HG03342 (cell line): ENCODE results near the gene GFY.
A peak's percentile ranks its signal among the peaks of the same experiment; 100 is the strongest.
"Not testable (repeated sequence)": the region's sequence is repeated elsewhere in the genome, so short reads cannot be mapped to it uniquely, and the experiment has no call there.

Experiments used
- ATAC-seq: cut with Tn5 transposase; IDR thresholded peaks from one replicate; pipeline ENCODE4 v1.9.1; 2021; ENCODE audit warnings: mild to moderate bottlenecking, moderate library complexity; ENCODE audit not compliant: unreplicated experiment

Gene GFY

DNA sequence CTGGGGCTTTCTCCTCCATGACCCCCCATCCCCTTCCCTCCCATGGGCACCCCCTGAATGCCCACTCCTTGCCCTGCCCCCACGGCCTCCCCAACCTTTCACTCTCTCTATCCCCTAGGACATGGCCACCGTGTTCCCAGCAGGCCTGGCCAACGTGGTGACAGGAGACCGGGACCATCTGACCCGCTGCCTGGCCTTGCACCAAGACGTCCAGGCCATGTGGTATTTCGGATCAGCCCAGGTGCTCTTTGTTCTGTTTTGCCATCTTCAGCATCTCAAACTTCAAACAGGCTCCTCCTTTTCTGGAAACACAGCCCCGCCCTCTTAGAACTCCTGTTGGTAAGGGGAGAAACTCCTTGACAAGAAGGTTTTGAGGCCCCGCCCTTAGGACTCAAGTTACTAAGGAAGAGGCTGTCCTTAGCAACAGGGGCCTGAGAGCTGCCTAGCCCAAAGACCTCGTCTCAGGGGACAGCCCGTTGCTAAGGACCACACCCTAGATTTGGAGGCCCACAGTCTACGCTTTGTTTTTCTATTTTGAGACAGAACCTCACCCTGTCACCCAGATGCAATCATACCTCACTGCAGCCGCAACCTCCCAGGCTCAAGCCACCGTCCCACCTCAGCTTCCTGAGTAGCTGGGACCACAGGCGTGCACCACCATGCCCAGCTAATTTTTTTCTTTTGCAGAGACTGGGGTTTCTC is 43.7 kb downstream of the GFY start:
- peak; percentile 58 for ATAC-seq

DNA sequence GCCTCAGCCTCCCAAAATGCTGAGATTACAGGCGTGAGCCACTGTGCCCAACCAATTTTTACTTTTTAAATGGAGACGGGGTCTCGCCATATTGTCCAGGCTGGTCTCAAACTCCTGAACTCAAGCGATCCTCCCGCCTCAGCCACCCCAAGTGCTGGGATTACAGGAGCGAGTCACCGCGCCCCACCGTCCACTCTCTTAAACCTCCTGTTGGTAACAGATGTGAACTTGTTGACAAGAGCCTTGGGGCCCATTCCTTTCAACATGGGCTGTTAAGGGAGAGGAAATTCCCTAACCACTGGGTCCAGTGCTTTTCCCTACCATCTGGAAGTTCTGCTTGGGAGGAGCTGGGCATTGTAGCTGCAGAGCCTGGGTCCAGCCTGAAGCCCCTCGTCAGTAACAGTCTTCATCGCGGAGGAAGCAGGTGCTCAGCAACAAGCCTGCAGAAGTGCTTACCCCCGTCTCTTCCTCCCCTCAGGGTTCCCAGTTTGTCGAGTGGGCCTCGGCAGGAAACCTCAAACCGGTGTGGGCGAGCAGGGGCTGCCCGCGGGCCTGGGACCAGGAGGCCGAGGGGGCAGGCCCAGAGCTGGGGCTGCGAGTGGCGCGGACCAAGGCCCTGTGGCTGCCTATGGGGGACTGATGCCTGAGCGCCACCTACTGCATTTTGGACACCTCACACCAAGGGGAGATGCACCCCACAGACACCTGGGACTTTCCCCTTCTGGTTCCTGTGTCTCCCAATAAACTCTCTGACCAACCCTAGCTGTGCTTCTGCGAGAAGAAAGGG is 44.8 kb downstream of the GFY start:
- peak; percentile 38 for ATAC-seq

DNA sequence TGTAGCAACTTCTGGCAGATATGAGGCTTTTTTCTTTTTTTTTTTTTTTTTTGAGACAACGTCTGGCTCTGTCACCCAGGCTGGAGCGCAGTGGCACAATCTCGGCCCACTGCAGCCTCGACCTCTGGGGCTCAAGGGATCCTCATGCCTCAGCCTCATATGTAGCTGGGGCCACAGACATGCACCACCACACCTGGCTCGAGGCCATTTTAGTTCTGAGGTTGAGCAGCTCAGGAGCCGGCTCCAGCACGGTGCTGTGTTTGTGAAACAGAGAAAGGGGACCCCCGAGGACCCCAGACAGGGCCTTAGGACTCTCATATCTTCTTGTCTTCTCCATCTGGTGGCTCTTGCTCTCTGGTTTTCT is 45.4 kb downstream of the GFY start:
- ATAC-seq: no peak

DNA sequence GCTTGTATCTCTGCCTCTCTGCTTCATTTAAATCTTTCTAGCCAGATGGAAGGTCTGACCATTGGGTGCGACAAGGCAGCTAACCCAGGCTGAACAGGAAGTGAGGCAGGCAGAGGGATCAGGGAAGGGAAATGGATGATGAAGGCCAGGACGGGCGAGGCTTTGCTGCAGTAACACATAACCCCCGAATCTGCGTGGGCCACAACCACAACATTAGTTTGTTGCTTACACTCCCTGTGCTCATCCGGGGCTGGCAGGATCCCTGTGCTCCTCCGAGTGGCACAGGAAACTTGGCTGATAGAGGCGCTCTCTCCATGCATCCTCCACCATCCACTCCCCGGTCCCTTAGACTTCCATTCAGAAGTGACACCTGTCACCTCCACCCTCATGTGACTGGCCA is 47.7 kb downstream of the GFY start:
- no peak for ATAC-seq

DNA sequence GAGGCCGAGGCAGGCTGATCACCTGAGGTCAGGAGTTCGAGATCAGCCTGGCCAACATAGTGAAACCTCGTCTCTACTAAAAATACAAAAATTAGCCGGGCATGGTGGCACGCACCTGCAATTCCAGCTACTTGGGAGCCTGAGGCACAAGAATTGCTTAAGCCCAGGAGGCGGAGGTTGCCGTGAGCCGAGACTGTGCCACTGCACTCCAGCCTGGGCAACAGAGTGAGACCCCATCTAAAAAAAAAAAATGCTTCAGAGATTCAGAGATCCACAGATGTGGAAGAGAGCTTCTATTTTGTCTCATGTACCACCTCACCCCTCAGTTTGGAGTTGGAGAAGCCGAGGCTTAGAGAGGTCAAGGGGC is 48.3 kb downstream of the GFY start:
- not testable (repeated sequence) for ATAC-seq

DNA sequence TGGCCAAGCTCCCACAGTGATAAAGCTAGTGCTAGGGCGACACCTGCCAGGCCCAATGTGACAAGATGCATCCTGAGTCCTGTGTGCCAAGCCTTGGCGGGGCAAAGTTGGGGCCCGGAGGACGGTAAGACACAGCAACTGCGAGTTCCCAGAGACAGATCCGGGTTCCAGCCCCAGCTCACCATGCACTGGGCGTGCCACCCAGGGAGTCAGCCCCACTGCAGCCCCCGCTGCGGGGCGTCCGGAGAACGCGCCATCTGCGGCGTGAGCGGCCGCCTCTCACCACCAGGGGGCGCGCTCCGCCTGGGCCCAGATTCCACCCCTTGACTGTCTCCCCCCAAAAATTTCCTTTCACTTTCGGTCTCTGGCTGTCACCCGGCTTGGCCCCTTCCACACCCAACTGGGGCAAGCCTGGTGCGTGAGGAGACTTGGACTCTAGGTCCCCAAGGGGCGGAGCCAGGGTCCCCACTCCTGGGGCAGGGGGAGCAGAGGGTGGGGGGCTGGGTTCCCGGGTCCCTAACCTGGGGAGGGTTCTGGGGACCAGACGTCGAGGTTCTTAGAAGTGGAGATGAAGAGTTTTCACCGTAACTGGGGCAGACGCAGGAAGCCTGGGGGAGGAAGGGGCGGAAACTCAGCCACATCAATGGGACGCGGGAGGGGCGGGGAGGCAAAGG is 48.8 kb downstream of the GFY start, which contains the start of gene FLT3LG:
TSS of gene FLT3LG (plus strand) at position 348 of the 674 bp plus-strand sequence. CDS start 425 bp downstream, outside the sequence.
- peak; percentile 55 for ATAC-seq

DNA sequence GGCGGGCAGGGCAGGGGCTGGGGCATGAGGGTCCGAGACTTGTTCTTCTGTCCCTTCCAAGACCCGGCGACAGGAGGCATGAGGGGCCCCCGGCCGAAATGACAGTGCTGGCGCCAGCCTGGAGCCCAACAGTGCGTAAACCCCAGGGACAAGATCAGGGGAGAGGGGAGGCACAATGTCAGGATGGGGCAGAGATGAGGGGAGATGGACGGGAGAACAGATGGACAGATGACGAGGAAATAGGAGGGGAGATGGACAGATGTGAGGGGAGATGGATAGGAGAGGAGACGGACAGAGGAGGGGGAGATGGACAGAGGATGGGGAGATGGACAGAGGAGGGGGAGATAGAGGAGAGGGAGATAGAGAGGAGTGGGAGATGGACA is 49.3 kb downstream of the GFY start:
- no peak for ATAC-seq

DNA sequence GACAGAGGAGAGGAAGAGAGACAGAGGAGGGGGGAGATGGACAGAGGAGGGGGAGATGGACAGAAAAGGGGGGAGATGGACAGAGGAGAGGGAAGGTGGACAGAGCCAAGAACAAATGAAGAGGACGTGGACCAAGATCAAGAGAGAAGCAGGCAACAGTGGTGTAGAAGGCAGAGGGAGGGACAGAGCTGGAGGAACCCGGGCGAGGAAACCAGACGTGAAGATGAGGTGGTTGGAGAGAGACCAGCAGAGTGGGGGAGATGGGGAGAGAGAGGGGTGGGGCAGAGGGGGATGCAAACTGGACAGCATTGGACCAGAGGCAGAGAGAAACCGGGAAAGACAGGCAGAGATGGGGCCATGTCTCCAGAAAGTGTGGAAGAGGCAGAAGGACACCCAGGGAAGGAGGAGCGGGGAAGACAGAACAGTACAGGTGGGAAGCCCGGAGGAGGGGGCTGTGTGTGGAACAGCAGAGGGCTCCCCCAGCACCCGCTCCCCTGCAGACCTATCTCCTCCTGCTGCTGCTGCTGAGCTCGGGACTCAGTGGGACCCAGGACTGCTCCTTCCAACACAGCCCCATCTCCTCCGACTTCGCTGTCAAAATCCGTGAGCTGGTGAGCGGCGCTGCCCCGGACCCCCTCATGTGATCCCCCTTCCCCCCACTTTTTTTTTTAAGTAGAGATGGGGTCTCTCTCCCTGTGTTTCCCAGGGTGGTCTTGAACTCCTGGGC is 50.2 kb downstream of the GFY start:
- no peak for ATAC-seq

DNA sequence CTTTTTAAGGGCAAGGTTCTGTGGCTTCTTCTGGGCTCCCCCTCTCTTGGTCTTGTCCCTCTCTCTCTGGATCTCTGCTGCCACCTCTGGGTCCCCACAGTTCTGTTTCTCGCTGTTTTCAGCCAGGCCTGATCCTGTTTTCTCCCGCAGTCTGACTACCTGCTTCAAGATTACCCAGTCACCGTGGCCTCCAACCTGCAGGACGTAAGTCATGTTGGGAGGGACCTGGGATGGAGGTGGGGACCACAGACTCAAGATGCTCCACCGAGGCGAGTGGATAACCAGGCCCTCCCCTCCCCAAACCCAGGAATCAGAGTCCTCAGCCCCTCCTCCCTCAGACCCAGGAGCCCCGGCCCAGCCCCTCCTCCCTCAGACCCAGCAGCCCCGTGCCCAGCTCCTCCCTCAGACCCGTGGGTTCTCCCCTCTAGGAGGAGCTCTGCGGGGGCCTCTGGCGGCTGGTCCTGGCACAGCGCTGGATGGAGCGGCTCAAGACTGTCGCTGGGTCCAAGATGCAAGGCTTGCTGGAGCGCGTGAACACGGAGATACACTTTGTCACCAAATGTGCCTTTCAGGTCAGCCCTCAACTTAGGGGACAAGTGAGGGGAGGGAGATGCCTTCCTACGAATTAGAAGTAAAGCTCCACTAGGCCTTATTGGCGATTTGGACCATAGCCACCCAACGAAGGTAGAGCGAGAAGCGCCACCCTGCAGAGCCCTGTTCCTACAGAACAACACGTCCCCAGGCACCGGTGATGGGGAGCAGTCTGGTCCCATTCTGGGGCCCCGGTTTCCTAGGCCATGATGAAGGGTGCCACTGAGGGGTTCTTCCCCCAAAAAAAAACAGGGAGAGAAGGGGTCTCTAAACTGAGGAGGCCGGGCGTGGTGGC is 51.0 kb downstream of the GFY start:
- no peak for ATAC-seq
